A549 treated with dexamethasone at 1 μM for 4 hours (cell line): Measurements from ENCODE around the gene XPO5. TPM values are rescaled to one million over a fixed set of nuclear protein-coding genes. Genes with fewer than 3 reads are reported as not detected.

Source experiments
- total RNA-seq: library from RNA; stranded (reverse); fragments of 200-300 nt; extraction: Qiagen RNA extraction; gene quantifications from 5 replicates; pipeline ENCODE4 v1.2.3, GENCODE V29; 2022

Gene XPO5
- 24.3 to 29.7 TPM (median 27.4 TPM) in 5 replicates for total RNA-seq

DNA sequence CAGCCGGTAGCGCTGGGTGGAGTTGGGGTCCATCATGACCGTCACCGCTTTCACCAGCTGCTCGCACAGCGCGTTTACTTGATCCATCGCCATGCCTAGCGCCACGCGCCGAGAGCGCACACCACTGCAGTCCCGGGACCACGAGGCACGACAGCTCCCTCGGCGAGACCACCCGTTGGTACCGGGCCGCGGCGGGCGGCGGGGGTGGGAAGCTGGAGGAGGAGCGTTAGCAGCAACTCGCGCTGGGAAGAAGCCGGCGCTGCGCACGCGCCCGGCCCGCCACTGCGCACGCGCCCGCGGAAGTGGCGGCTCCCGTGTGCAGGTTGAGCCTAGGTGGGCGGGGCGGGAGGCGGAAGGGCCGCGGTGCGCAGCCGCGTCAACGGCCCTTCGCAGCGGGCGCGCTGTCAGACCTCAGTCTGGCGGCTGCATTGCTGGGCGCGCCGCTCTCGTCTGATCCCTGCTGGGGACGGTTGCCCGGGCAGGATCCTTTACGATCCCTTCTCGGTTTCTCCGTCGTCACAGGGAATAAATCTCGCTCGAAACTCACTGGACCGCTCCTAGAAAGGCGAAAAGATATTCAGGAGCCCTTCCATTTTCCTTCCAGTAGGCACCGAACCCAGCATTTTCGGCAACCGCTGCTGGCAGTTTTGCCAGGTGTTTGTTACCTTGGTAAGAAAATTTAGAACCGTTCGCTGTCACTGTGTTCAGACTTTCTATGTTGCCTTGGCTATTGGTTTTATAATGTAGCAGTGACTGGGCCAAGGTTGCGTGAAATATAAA lies at the start of gene XPO5, which contains the start of gene POLH:
Gene XPO5 (minus strand): TSS at position 267 of the 780 bp plus-strand sequence. CDS start 174 bp downstream, at position 93.
Gene POLH (plus strand): TSS at position 414 of the 780 bp plus-strand sequence. CDS start 6,135 bp downstream, outside the sequence.

GRCh38 chr6:43516697-43517504 lies 58.9 kb downstream of the XPO5 start, which contains the start of the genes POLR1C and YIPF3:
Gene POLR1C (plus strand): TSS chr6:43517089. CDS start chr6:43517110, 21 bp downstream.
Gene YIPF3 (minus strand): TSS chr6:43516926. CDS start chr6:43516807, 119 bp downstream.

DNA sequence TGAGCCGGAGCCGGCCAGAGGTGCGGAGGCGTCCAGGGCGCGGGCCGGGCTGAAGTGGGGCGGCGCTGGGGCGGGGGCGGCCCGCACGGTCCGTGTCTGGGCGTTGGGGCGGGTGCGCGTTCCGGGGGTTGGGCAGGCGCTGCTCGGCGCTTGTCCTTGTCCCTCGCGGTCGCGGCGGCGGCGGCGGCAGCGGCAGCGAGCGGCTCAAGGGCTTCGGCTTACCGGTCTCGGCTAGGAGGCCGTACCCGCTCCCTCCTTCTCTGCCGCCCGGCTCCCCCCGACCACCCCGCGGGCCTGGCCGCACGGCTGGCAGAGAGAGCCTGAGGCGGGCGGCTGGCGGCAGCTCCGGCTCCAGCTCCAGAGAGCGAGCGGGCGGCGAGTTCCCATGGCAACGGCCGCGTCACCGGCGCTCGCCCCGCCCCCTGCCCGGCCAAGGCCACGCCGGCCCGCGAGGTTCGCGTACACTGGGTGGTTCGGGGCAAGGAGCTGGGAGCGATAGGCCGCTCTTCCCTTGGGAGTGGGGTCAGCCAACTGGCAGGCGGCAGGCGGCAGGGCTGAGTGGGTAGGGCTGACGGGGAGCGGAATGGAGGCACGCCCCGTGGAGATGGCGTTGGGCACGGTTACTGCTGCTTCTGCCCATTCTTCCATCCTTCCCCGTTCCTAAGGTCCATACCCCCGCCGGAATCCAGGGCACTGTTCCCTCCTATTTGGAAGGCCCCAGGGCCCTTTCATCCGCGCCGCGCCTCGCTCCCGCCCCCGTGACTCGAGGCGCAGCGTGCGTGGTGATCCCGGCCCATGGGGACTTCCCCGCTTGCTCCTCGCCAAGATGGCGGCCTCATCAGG lies 65.6 kb downstream of the XPO5 start, which contains the start of gene LRRC73:
Gene LRRC73 (minus strand): TSS at position 363 of the 843 bp plus-strand sequence. CDS start 561 bp downstream, outside the sequence.

GRCh38 chr6:43477235-43478007 lies 98.4 kb downstream of the XPO5 start, which contains the start of gene TJAP1:
Gene TJAP1 (plus strand): TSS chr6:43477570. CDS start chr6:43499002, 21,432 bp downstream.

Other genes with a start within 250 kb of the XPO5 start
- gene ZNF318, start 206.4 kb downstream of the XPO5 start, total RNA-seq: 4.1 to 6.3 TPM (median 5.9 TPM) in 5 replicates
- 4.4 to 10.1 TPM (median 9.4 TPM) in 5 replicates for gene ABCC10, start 148.5 kb downstream of the XPO5 start, total RNA-seq
- 4.5 to 7.3 TPM (median 7.0 TPM) in 5 replicates for gene DLK2, start 120.5 kb downstream of the XPO5 start, total RNA-seq
- gene TJAP1, start 98.5 kb downstream of the XPO5 start, total RNA-seq: 14.9 to 21.6 TPM (median 17.8 TPM) in 5 replicates
- 0.56 to 0.96 TPM (median 0.95 TPM) in 5 replicates for gene LRRC73, start 65.7 kb downstream of the XPO5 start, total RNA-seq
- 59.5 to 67.1 TPM (median 65.5 TPM) in 5 replicates for gene YIPF3, start 59.1 kb downstream of the XPO5 start, total RNA-seq
- gene POLR1C, start 58.9 kb downstream of the XPO5 start, total RNA-seq: 40.0 to 46.9 TPM (median 41.8 TPM) in 5 replicates
- gene POLH, start 147 bp upstream of the XPO5 start, total RNA-seq: 7.5 to 10.7 TPM (median 9.4 TPM) in 5 replicates
- 12.5 to 18.1 TPM (median 15.9 TPM) in 5 replicates for gene GTPBP2, start 53.2 kb upstream of the XPO5 start, total RNA-seq
- gene MAD2L1BP, start 59.8 kb upstream of the XPO5 start, total RNA-seq: 32.3 to 36.0 TPM (median 34.2 TPM) in 5 replicates
- gene RSPH9, start 69.0 kb upstream of the XPO5 start, total RNA-seq: 0.14 to 0.39 TPM (median 0.27 TPM) in 5 replicates
- 47.9 to 55.2 TPM (median 51.5 TPM) in 5 replicates for gene MRPS18A, start 111.8 kb upstream of the XPO5 start, total RNA-seq
- gene VEGFA, start 194.2 kb upstream of the XPO5 start, total RNA-seq: 27.7 to 34.9 TPM (median 32.4 TPM) in 5 replicates